ENCODE results near the gene RRP36.

RRP36 gene

DNA sequence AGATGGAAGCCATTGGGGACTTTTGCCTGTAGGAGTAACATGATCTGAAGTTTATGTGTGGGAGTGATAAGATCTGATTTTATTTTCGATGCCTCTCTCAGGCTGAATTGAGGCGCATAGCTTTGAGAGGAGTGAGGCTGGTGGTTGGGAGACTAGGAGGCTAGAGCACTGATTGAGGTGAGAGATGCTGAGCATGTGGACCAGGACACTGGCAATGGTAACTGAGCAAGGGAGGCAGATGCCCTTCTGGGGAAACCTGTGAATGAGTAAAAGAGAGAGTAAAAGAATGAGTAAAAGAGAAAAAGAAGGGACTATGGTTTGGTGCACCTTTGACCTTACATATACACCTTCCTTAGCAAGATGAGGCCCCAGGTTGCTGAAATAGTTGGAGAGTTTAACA, 3.0 kb downstream of the RRP36 start:
- DNase-seq (ENCODE audit: low spot score), result no peak
- Histone ChIP-seq H3K36me3 (ENCODE audit: low read depth) (peaks cover 72% of the 10 kb centered on the region), H3K9me3 (ENCODE audit: severe bottlenecking) (no peaks in the 10 kb centered on the region), H3K27ac (ENCODE audit: poor library complexity, severe bottlenecking) (no peak overlapping the region), H3K4me1 (ENCODE audit: insufficient read depth, poor library complexity, severe bottlenecking) (peaks cover 4% of the 10 kb centered on the region), H3K4me3 (ENCODE audit: severe bottlenecking) (no peak overlapping the region), H3K27me3 (ENCODE audit: insufficient read depth, poor library complexity, severe bottlenecking) (no peaks in the 10 kb centered on the region)
- ATAC-seq (ENCODE audit: low read depth), result no peak
- TF ChIP-seq, protein P1, sequence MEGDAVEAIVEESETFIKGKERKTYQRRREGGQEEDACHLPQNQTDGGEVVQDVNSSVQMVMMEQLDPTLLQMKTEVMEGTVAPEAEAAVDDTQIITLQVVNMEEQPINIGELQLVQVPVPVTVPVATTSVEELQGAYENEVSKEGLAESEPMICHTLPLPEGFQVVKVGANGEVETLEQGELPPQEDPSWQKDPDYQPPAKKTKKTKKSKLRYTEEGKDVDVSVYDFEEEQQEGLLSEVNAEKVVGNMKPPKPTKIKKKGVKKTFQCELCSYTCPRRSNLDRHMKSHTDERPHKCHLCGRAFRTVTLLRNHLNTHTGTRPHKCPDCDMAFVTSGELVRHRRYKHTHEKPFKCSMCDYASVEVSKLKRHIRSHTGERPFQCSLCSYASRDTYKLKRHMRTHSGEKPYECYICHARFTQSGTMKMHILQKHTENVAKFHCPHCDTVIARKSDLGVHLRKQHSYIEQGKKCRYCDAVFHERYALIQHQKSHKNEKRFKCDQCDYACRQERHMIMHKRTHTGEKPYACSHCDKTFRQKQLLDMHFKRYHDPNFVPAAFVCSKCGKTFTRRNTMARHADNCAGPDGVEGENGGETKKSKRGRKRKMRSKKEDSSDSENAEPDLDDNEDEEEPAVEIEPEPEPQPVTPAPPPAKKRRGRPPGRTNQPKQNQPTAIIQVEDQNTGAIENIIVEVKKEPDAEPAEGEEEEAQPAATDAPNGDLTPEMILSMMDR (IDR thresholded peaks at IDR 0.05; ENCODE audit: poor library complexity, severe bottlenecking), result no peak

DNA sequence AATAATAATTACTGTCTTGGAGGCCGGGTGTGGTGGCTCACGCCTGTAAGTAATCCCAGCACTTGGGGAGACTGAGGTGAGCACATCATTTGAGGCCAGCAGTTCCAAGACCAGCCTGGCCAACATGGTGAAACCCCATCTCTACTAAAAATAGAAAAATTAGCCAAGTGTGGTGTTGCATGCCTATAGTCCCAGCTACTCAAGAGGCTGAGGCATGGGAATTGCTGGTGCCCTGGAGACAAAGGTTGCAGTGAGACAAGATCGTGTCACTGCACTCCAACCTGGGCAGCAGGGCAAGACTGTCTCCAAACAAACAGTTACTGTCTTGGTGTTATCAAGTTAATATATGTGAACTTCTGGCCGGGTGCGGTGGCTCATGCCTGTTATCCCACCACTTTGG, 4.9 kb downstream of the RRP36 start:
- Histone ChIP-seq H3K4me1 (ENCODE audit: insufficient read depth, poor library complexity, severe bottlenecking) (no peaks in the 10 kb centered on the region), H3K27ac (ENCODE audit: poor library complexity, severe bottlenecking) (no peak overlapping the region), H3K27me3 (ENCODE audit: insufficient read depth, poor library complexity, severe bottlenecking) (no peaks in the 10 kb centered on the region), H3K4me3 (ENCODE audit: severe bottlenecking) (no peak overlapping the region), H3K36me3 (ENCODE audit: low read depth) (peaks cover 84% of the 10 kb centered on the region), H3K9me3 (ENCODE audit: severe bottlenecking) (no peaks in the 10 kb centered on the region)
- DNase-seq (ENCODE audit: low spot score) (no peak), ATAC-seq (ENCODE audit: low read depth) (no peak)
- TF ChIP-seq, protein P1 (IDR thresholded peaks at IDR 0.05; ENCODE audit: poor library complexity, severe bottlenecking), result no peak

DNA sequence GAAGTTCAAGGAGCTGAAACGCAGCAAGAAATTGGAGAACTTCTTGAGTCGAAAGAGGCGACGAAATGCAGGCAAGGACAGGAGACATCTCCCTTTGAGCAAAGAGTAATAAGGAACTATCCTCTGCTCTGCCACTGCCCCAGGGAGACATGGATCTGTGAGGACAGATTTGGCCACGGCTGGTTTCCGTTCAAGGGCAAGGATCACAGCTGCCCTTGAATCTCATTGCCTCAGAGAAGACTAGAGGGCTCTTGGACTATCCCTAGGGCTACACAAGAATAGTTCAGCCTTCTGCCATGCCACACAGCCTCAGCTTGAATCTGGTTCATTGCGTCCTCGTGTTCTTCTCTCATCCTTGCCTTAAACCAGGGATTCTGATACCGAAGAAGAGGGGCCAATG, 7.7 kb downstream of the RRP36 start:
- no peak overlapping the region for H3K27ac ChIP-seq (ENCODE audit: poor library complexity, severe bottlenecking)
- TF ChIP-seq, protein P1 (IDR thresholded peaks at IDR 0.05; ENCODE audit: poor library complexity, severe bottlenecking), result no peak
- peaks cover 78% of the 10 kb centered on the region for H3K36me3 ChIP-seq (ENCODE audit: low read depth)
- ATAC-seq (ENCODE audit: low read depth) (no peak), DNase-seq (ENCODE audit: low spot score) (no peak)
- no peaks in the 10 kb centered on the region for H3K27me3 ChIP-seq (ENCODE audit: insufficient read depth, poor library complexity, severe bottlenecking)
- H3K9me3 ChIP-seq (ENCODE audit: severe bottlenecking), result no peaks in the 10 kb centered on the region
- no peaks in the 10 kb centered on the region for H3K4me1 ChIP-seq (ENCODE audit: insufficient read depth, poor library complexity, severe bottlenecking)
- no peak overlapping the region for H3K4me3 ChIP-seq (ENCODE audit: severe bottlenecking)

DNA sequence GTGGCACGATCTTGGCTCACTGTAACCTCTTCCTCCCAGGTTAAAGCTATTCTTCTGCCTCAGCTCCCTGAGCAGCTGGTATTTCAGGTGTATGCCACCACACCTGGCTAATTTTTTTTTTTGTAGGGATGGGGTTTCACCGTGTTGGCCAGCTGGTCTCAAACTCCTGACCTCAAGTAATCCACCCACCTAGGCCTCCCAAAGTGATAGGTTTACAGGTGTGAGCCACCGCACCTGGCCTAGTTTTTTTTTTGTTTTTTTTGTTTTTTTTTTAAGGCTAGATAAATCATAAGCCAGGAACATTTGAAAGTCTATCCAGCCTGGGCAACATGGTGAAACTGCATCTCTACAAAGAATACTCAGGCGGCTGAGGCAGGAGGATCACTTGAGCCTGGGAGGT, 10.9 kb downstream of the RRP36 start:
- Histone ChIP-seq H3K9me3 (ENCODE audit: severe bottlenecking) (no peaks in the 10 kb centered on the region), H3K27me3 (ENCODE audit: insufficient read depth, poor library complexity, severe bottlenecking) (no peaks in the 10 kb centered on the region), H3K4me1 (ENCODE audit: insufficient read depth, poor library complexity, severe bottlenecking) (no peaks in the 10 kb centered on the region), H3K4me3 (ENCODE audit: severe bottlenecking) (no peak overlapping the region), H3K27ac (ENCODE audit: poor library complexity, severe bottlenecking) (no peak overlapping the region), H3K36me3 (ENCODE audit: low read depth) (peaks cover 71% of the 10 kb centered on the region)
- TF ChIP-seq, protein P1 (IDR thresholded peaks at IDR 0.05; ENCODE audit: poor library complexity, severe bottlenecking), result no peak
- DNase-seq (ENCODE audit: low spot score) (no peak), ATAC-seq (ENCODE audit: low read depth) (no peak)

DNA sequence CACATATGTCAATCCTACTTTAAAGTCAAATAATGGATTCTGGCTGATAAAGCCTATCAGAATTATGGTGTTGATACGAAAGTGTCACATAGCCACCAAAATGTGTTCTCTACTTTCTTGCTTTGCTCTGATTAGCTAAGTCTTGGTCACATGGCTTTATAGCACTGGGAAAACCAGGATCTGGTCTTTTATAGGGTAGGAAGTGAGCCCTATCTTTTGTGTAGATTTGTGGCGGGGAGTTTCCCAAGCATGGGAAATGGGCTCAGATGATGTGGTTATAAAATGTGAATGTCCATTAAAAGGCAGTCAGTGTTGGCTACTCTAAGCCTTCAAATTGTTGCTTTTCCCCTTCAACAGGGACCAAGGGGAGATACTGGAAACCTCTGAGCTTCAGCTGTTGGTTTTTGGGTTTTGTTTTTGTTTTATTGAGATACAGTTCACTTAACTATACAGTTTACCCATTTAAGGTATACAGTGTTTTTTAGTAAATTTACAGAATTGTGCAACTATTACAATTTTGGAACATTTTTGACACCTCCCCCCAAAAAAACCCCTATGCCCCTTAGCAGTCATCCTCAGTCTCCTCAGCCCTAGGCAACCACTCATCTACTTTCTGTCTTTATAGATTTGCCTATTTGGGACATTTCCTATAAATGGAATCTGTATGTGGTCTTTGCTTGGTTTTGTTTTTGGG, 12.2 kb downstream of the RRP36 start:
- Histone ChIP-seq H3K27me3 (ENCODE audit: insufficient read depth, poor library complexity, severe bottlenecking) (no peaks in the 10 kb centered on the region), H3K9me3 (ENCODE audit: severe bottlenecking) (no peaks in the 10 kb centered on the region), H3K36me3 (ENCODE audit: low read depth) (peaks cover 67% of the 10 kb centered on the region), H3K27ac (ENCODE audit: poor library complexity, severe bottlenecking) (no peak overlapping the region), H3K4me1 (ENCODE audit: insufficient read depth, poor library complexity, severe bottlenecking) (no peaks in the 10 kb centered on the region), H3K4me3 (ENCODE audit: severe bottlenecking) (no peak overlapping the region)
- ATAC-seq (ENCODE audit: low read depth) (no peak), DNase-seq (ENCODE audit: low spot score) (no peak)
- TF ChIP-seq, protein P1 (IDR thresholded peaks at IDR 0.05; ENCODE audit: poor library complexity, severe bottlenecking), result no peak

Measured in RWPE2 (cell line).